KMS-11 (cell line): ENCODE results near the gene TNFAIP3.

ENCODE experiments used
- H2AFZ ChIP-seq: fragments of 200-600 bp; sonication (generic); 2 replicates; pipeline ENCODE4 v1.6.1; 2016; ENCODE audit warnings: antibody characterized with exemption, mixed run types, low read depth
- H3K27ac ChIP-seq: fragments of 200-600 bp; sonication (generic); 2 replicates; pipeline ENCODE4 v1.6.1; 2016; ENCODE audit warnings: mild to moderate bottlenecking, mixed run types
- H3K27me3 ChIP-seq: fragments of 200-600 bp; sonication (generic); 2 replicates; pipeline ENCODE4 v1.6.1; 2017; ENCODE audit warnings: mild to moderate bottlenecking, low read depth, mixed run types, moderate library complexity; ENCODE audit not compliant: insufficient read depth
- H3K36me3 ChIP-seq: fragments of 200-600 bp; sonication (generic); 2 replicates; pipeline ENCODE4 v1.6.1; 2017; ENCODE audit warnings: mild to moderate bottlenecking, mixed run types; ENCODE audit not compliant: insufficient read depth
- H3K4me1 ChIP-seq: fragments of 200-600 bp; sonication (generic); 2 replicates; pipeline ENCODE4 v1.6.1; 2016; ENCODE audit warnings: mild to moderate bottlenecking, low read depth, mixed run types; ENCODE audit not compliant: poor library complexity, severe bottlenecking
- H3K4me2 ChIP-seq: fragments of 200-600 bp; sonication (generic); 2 replicates; pipeline ENCODE4 v1.7.0; 2016; ENCODE audit warnings: mild to moderate bottlenecking, mixed run types
- H3K4me3 ChIP-seq: fragments of 200-600 bp; sonication (generic); IDR thresholded peaks from 2 replicates; pipeline ENCODE4 v1.6.1; 2017; ENCODE audit warnings: low read depth, low read length, mixed read lengths; ENCODE audit not compliant: insufficient read depth
- H3K79me2 ChIP-seq: fragments of 200-600 bp; sonication (generic); 2 replicates; pipeline ENCODE4 v1.6.1; 2016; ENCODE audit warnings: low read depth, mixed run types; ENCODE audit not compliant: insufficient read depth
- H3K9ac ChIP-seq: fragments of 200-600 bp; sonication (generic); 2 replicates; pipeline ENCODE4 v1.6.1; 2016; ENCODE audit warnings: mild to moderate bottlenecking, mixed run types
- H4K20me1 ChIP-seq: fragments of 200-600 bp; sonication (generic); 2 replicates; pipeline ENCODE4 v1.6.1; 2016; ENCODE audit warnings: mild to moderate bottlenecking, mixed run types; ENCODE audit not compliant: insufficient read depth
- TF ChIP-seq, protein P1 (sequence below): fragments of 200-600 bp; sonication (generic); conservative IDR thresholded peaks from 2 replicates; pipeline ENCODE4 v1.6.1; 2017; ENCODE audit warnings: low read depth, mild to moderate bottlenecking, antibody characterized with exemption, low read length, moderate library complexity, mixed read lengths

Gene TNFAIP3

GRCh38 chr6:137910843-137911456 lies 43.9 kb downstream of the TNFAIP3 start:
- H3K79me2 ChIP-seq: no peaks in the 10 kb centered on the region
- H3K4me1 ChIP-seq: peaks cover 16% of the 10 kb centered on the region
- no peaks in the 10 kb centered on the region for H3K27me3 ChIP-seq
- no peak overlapping the region for H3K4me2 ChIP-seq
- no peak overlapping the region for H3K9ac ChIP-seq
- H4K20me1 ChIP-seq: no peaks in the 10 kb centered on the region
- H3K36me3 ChIP-seq: no peaks in the 10 kb centered on the region
- TF ChIP-seq, protein P1, sequence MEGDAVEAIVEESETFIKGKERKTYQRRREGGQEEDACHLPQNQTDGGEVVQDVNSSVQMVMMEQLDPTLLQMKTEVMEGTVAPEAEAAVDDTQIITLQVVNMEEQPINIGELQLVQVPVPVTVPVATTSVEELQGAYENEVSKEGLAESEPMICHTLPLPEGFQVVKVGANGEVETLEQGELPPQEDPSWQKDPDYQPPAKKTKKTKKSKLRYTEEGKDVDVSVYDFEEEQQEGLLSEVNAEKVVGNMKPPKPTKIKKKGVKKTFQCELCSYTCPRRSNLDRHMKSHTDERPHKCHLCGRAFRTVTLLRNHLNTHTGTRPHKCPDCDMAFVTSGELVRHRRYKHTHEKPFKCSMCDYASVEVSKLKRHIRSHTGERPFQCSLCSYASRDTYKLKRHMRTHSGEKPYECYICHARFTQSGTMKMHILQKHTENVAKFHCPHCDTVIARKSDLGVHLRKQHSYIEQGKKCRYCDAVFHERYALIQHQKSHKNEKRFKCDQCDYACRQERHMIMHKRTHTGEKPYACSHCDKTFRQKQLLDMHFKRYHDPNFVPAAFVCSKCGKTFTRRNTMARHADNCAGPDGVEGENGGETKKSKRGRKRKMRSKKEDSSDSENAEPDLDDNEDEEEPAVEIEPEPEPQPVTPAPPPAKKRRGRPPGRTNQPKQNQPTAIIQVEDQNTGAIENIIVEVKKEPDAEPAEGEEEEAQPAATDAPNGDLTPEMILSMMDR: no peak
- no peak overlapping the region for H3K27ac ChIP-seq
- no peak overlapping the region for H3K4me3 ChIP-seq
- no peak overlapping the region for H2AFZ ChIP-seq

- Histone ChIP-seq H3K36me3 (no peaks in the 10 kb centered on the region), H3K27me3 (no peaks in the 10 kb centered on the region), H2AFZ (no peak overlapping the region), H3K4me3 (no peak overlapping the region), H3K27ac (no peak overlapping the region), H4K20me1 (no peaks in the 10 kb centered on the region), H3K4me1 (peaks cover 13% of the 10 kb centered on the region), H3K9ac (no peak overlapping the region), H3K79me2 (no peaks in the 10 kb centered on the region), H3K4me2 (no peak overlapping the region)
- TF ChIP-seq, protein P1: no peak
These were observed 44.7 kb downstream of the TNFAIP3 start for GRCh38 chr6:137911675-137912191.

- H3K36me3 ChIP-seq: no peaks in the 10 kb centered on the region
- no peak overlapping the region for H3K27ac ChIP-seq
- no peak overlapping the region for H2AFZ ChIP-seq
- H4K20me1 ChIP-seq: no peaks in the 10 kb centered on the region
- no peak overlapping the region for H3K9ac ChIP-seq
- no peaks in the 10 kb centered on the region for H3K27me3 ChIP-seq
- H3K4me1 ChIP-seq: peaks cover 13% of the 10 kb centered on the region
- no peak overlapping the region for H3K4me2 ChIP-seq
- no peaks in the 10 kb centered on the region for H3K79me2 ChIP-seq
- H3K4me3 ChIP-seq: no peak overlapping the region
- TF ChIP-seq, protein P1: no peak
These were observed 45.8 kb downstream of the TNFAIP3 start for GRCh38 chr6:137912813-137913212.

- Histone ChIP-seq H3K27me3 (no peaks in the 10 kb centered on the region), H3K4me3 (no peak overlapping the region), H3K27ac (no peak overlapping the region), H3K4me1 (peaks cover 13% of the 10 kb centered on the region), H3K9ac (no peak overlapping the region), H2AFZ (no peak overlapping the region), H3K4me2 (no peak overlapping the region), H3K36me3 (no peaks in the 10 kb centered on the region), H3K79me2 (no peaks in the 10 kb centered on the region), H4K20me1 (no peaks in the 10 kb centered on the region)
- TF ChIP-seq, protein P1: no peak
These were observed 46.4 kb downstream of the TNFAIP3 start for GRCh38 chr6:137913434-137913833.
